Endothelial cell of umbilical vein (primary cell): ENCODE measurements around the gene NTN5. TPM values are rescaled to one million over a fixed set of nuclear protein-coding genes. Genes with fewer than 3 reads are reported as not detected.

Experiments
- BruUV-seq: library from RNA; stranded (reverse); fragments of 400-500 nt; replicated peaks from 2 replicates; lab custom pipeline; 2021; lab: Mats Ljungman, UMichigan
- CTCF ChIA-PET: fragments of 300-600, 350-600 bp; sonication (Branson Sonifier 250); formaldehyde crosslinking; loops from one replicate; lab custom pipeline; 2021; ENCODE audit warnings: antibody characterized with exemption, inconsistent platforms; lab: Charles Lee
- POLR2A ChIA-PET: fragments of 300-600, 350-600 bp; sonication (Branson Sonifier 250); formaldehyde crosslinking; loops from one replicate; lab custom pipeline; 2021; ENCODE audit warnings: antibody characterized with exemption, inconsistent platforms; lab: Charles Lee
- DNase-seq: peaks from one replicate; pipeline ENCODE4 v3.0.0-alpha.2; 2011; ENCODE audit warnings: low read depth, low spot score
- FAIRE-seq: peaks from 2 replicates; lab custom pipeline; 2011; peaks lifted over from hg19 to GRCh38; lab: Jason Lieb, UNC
- H2AFZ ChIP-seq: 2 replicates; pipeline ENCODE4 v1.6.0; 2012; ENCODE audit warnings: low read depth, low read length, control low read depth, inconsistent platforms
- H3K27ac ChIP-seq: 2 replicates; pipeline ENCODE4 v1.5.1; 2011; ENCODE audit warnings: low read depth, mild to moderate bottlenecking, control low read depth, low read length, moderate library complexity; ENCODE audit not compliant: insufficient read depth
- H3K27me3 ChIP-seq, 2 experiments: 2 replicates each; pipeline versions ENCODE4 v1.6.0 to v1.6.1; 2011; ENCODE audit warnings: low read length in 2 of 2, mixed read lengths in 1 of 2; ENCODE audit not compliant: control insufficient read depth in 2 of 2, insufficient read depth in 2 of 2
- H3K36me3 ChIP-seq, 2 experiments: 2 replicates in 1 of 2; 3 replicates in 1 of 2; pipeline ENCODE4 v1.5.1; 2011; ENCODE audit warnings: low read length in 2 of 2, mild to moderate bottlenecking in 1 of 2, moderate library complexity in 1 of 2; ENCODE audit not compliant: control insufficient read depth in 2 of 2, insufficient read depth in 2 of 2; ENCODE audit errors: extremely low read depth in 1 of 2
- H3K4me1 ChIP-seq: 3 replicates; pipeline ENCODE4 v1.5.1; 2011; ENCODE audit warnings: mild to moderate bottlenecking, low read length; ENCODE audit not compliant: control insufficient read depth, insufficient read depth; ENCODE audit errors: extremely low read depth
- H3K4me2 ChIP-seq: 2 replicates; pipeline ENCODE4 v1.6.1; 2011; ENCODE audit warnings: low read length, control low read depth, mixed read lengths; ENCODE audit not compliant: insufficient read depth
- H3K4me3 ChIP-seq, 3 experiments: fragments of 200-600 bp in 1 of 3; sonication (generic), shearing (Covaris generic) in 1 of 3; replicated peaks in 1 of 3; 2 replicates each; pipeline ENCODE4 v1.5.1; 2011 to 2016; ENCODE audit warnings: control low read depth in 3 of 3, low read length in 3 of 3, mild to moderate bottlenecking in 2 of 3, inconsistent platforms in 1 of 3, low read depth in 1 of 3, moderate library complexity in 1 of 3; ENCODE audit not compliant: insufficient read depth in 1 of 3
- H3K79me2 ChIP-seq: 2 replicates; pipeline ENCODE4 v1.6.0; 2012; ENCODE audit warnings: low read length, inconsistent platforms; ENCODE audit not compliant: control insufficient read depth, insufficient read depth
- H3K9ac ChIP-seq: replicated peaks from 2 replicates; pipeline ENCODE3; 2011; ENCODE audit warnings: low read length, control low read depth; ENCODE audit not compliant: insufficient read depth; ENCODE audit errors: extremely low read depth
- H3K9me1 ChIP-seq: replicated peaks from 3 replicates; pipeline ENCODE4 v1.6.0; 2011; ENCODE audit warnings: mild to moderate bottlenecking, low read length; ENCODE audit not compliant: control insufficient read depth, insufficient read depth; ENCODE audit errors: extremely low read depth
- H3K9me3 ChIP-seq: replicated peaks from 2 replicates; pipeline ENCODE4 v1.5.1; 2012; ENCODE audit warnings: low read length, inconsistent platforms; ENCODE audit not compliant: control insufficient read depth, insufficient read depth
- H4K20me1 ChIP-seq: replicated peaks from 2 replicates; pipeline ENCODE3; 2011; ENCODE audit warnings: mild to moderate bottlenecking, low read length; ENCODE audit not compliant: control insufficient read depth, insufficient read depth; ENCODE audit errors: extremely low read depth
- CTCF ChIP-seq, 2 donors: IDR thresholded peaks; 1 replicate in 1 of 2; 2 replicates in 1 of 2; pipeline ENCODE4 v1.5.1; 2011; ENCODE audit warnings: low read length in 2 of 2, mild to moderate bottlenecking in 2 of 2, moderate library complexity in 2 of 2, control low read depth in 1 of 2, inconsistent platforms in 1 of 2, low read depth in 1 of 2; ENCODE audit not compliant: insufficient read depth in 1 of 2; ENCODE audit errors: extremely low read depth in 1 of 2
- EZH2 ChIP-seq: IDR thresholded peaks from 2 replicates; pipeline ENCODE4 v1.6.1; 2012; ENCODE audit warnings: borderline replicate concordance, low read depth, mild to moderate bottlenecking, moderate library complexity, low read length, inconsistent platforms; ENCODE audit not compliant: severe bottlenecking
- FOS ChIP-seq: IDR thresholded peaks from 2 replicates; pipeline ENCODE4 v1.6.1; 2011; ENCODE audit warnings: mild to moderate bottlenecking, low read length, moderate library complexity, borderline replicate concordance; ENCODE audit not compliant: insufficient read depth
- GATA2 ChIP-seq: IDR thresholded peaks from 2 replicates; pipeline ENCODE4 v1.7.0; 2011; ENCODE audit warnings: low read depth, mild to moderate bottlenecking, moderate library complexity, mixed read lengths, low read length; ENCODE audit not compliant: insufficient read length, insufficient read depth
- JUN ChIP-seq: IDR thresholded peaks from 2 replicates; pipeline ENCODE4 v1.6.1; 2011; ENCODE audit warnings: borderline replicate concordance, low read depth; ENCODE audit not compliant: insufficient read length, insufficient read depth
- MAX ChIP-seq: IDR thresholded peaks from 2 replicates; pipeline ENCODE4 v1.6.1; 2011; ENCODE audit not compliant: insufficient read depth, insufficient read length
- MYC ChIP-seq: IDR thresholded peaks from one replicate; pipeline ENCODE4 v1.6.1; 2011; ENCODE audit warnings: mild to moderate bottlenecking, low read depth, low read length
- POLR2A ChIP-seq: IDR thresholded peaks from 2 replicates; pipeline ENCODE4 v1.6.1; 2012; ENCODE audit warnings: low read depth, mild to moderate bottlenecking, control low read depth, low read length
- POLR2AphosphoS5 ChIP-seq: IDR thresholded peaks from 2 replicates; pipeline ENCODE4 v1.6.1; 2012; ENCODE audit warnings: low read depth, mild to moderate bottlenecking, control low read depth, low read length, moderate library complexity; ENCODE audit not compliant: insufficient read depth
- dilution Hi-C: fragments of 300-500 bp; cut with MboI; formaldehyde crosslinking; loops from one replicate; pipeline ENCODE4 v1.15.0; 2019; ENCODE audit warnings: low sequenced_read_pairs; ENCODE audit not compliant: extremely low pct_ligation_motif_present
- intact Hi-C: fragments of 100-400 bp; cut with micrococcal nuclease; formaldehyde crosslinking; loops from one replicate; pipeline ENCODE4 v1.10.0; 2022
- polyA plus RNA-seq, 4 experiments: library from polyadenylated mRNA; depleted of rRNA in 3 of 4; stranded (reverse) in 3 of 4; unstranded in 1 of 4; fragments of >200 nt; gene quantifications; 2 replicates each; pipeline versions ENCODE4 v1.2.1 to v1.2.3, GENCODE V29; 2011 to 2012; ENCODE audit warnings: missing spikeins in 1 of 4
- total RNA-seq: library from RNA; stranded (reverse); gene quantifications from 2 replicates; pipeline ENCODE4 v1.2.3, GENCODE V29; 2021

Gene NTN5
- total and polyA plus RNA-seq, 2 donors (not counting 3 experiments of a cell fraction or from before 2014, with no cell fraction given), result 0.11 TPM; not detected in 1

- FAIRE-seq (peak; percentile 66), DNase-seq (no peak)
- H3K27me3 ChIP-seq, result no peaks in the 10 kb centered on the region
- ChIA-PET CTCF (interaction anchor here (0.7 to 2.0 kb wide), 4 partner anchors 10 to 224 kb away, joined by 4 to 12 read pairs (median 5); partner anchors contain the start of gene CA11), POLR2A (interaction anchor here (0.8 to 1.6 kb wide), 5 partner anchors 10 to 45 kb away, joined by 3 to 15 read pairs (median 4); no protein-coding TSS in a partner anchor)
- H3K4me1 ChIP-seq, result peaks cover 26% of the 10 kb centered on the region
- BruUV-seq, result TSS peak; percentile 69
- H3K4me2 ChIP-seq, result peak overlapping the region; percentile 99
- H3K79me2 ChIP-seq, result peaks cover 38% of the 10 kb centered on the region
- H3K9me1 ChIP-seq, result no peaks in the 10 kb centered on the region
- no peak for TF ChIP-seq CTCF (IDR thresholded peaks at IDR 0.05; ENCODE audit: extremely low read depth in 1 of 2, insufficient read depth in 1 of 2, low read depth in 1 of 2, low read length in 2 of 2)
- TF ChIP-seq FOS, result no peak
- TF ChIP-seq JUN, result no peak
- no peak for TF ChIP-seq POLR2AphosphoS5
- TF ChIP-seq EZH2, result no peak
- TF ChIP-seq GATA2, result no peak
- no peak for TF ChIP-seq MYC
- no peak for TF ChIP-seq MAX
- TF ChIP-seq POLR2A, result no peak
- H3K4me3 ChIP-seq, result peak overlapping the region; percentile 85 to 99 (median 96)
- no peaks in the 10 kb centered on the region for H4K20me1 ChIP-seq
- peaks cover 19 to 24% of the 10 kb centered on the region in 2 experiments for H3K36me3 ChIP-seq
- H2AFZ ChIP-seq, result no peak overlapping the region
- H3K27ac ChIP-seq, result peak overlapping the region; percentile 86
- intact Hi-C loops (no loop called here), dilution Hi-C loops (no loop called here)
- H3K9ac ChIP-seq, result peak overlapping the region; percentile 99
- no peaks in the 10 kb centered on the region for H3K9me3 ChIP-seq
Measured at GRCh38 chr19:48618278-48618915, 54.4 kb downstream of the NTN5 start.
